IMR-90 (cell line): ENCODE measurements around the gene KCNMA1. TPM values are rescaled to one million over a fixed set of nuclear protein-coding genes. Genes with fewer than 3 reads are reported as not detected.

Experiments used
- ATAC-seq: fragments of 200-7000 bp; cut with Tn5 transposase; 2 replicates; pipeline ENCODE4 v1.9.1; 2020; ENCODE audit warnings: low read depth, mild to moderate bottlenecking, moderate library complexity
- BruUV-seq: library from RNA; stranded (reverse); fragments of 400-500 nt; replicated peaks from 2 replicates; lab custom pipeline; 2021; lab: Mats Ljungman, UMichigan
- CTCF ChIA-PET: fragments of 300-600 bp; formaldehyde crosslinking; extraction: SDS; loops from one replicate; lab custom pipeline; 2021; ENCODE audit warnings: antibody characterized with exemption; lab: Yijun Ruan, JAX
- POLR2A ChIA-PET: fragments of 300-600 bp; sonication (Branson Sonifier 250); formaldehyde crosslinking; loops from one replicate; lab custom pipeline; 2022; ENCODE audit warnings: antibody characterized with exemption; ENCODE audit not compliant: unreplicated experiment; lab: Charles Lee
- DNase-seq: peaks from one replicate; pipeline ENCODE4 v3.0.0; 2013
- H2AFZ ChIP-seq: replicated peaks from 2 replicates; pipeline ENCODE3; 2013; ENCODE audit warnings: low read length, mild to moderate bottlenecking; ENCODE audit not compliant: poor library complexity
- H2AK5ac ChIP-seq: 2 replicates; pipeline ENCODE4 v1.6.1; 2013; ENCODE audit warnings: low read depth, low read length, inconsistent platforms
- H2AK9ac ChIP-seq: replicated peaks from 2 replicates; pipeline ENCODE3; 2013; ENCODE audit warnings: mild to moderate bottlenecking, low read depth, low read length, moderate library complexity; ENCODE audit not compliant: poor library complexity
- H2BK120ac ChIP-seq: 2 replicates; pipeline ENCODE4 v1.6.1; 2013; ENCODE audit warnings: low read depth, low read length, inconsistent platforms
- H2BK15ac ChIP-seq: 3 replicates; pipeline ENCODE4 v1.6.1; 2013; ENCODE audit warnings: low read depth, low read length, inconsistent platforms
- H2BK20ac ChIP-seq: 2 replicates; pipeline ENCODE4 v1.6.1; 2013; ENCODE audit warnings: low read depth, mild to moderate bottlenecking, inconsistent platforms, low read length, moderate library complexity
- H2BK5ac ChIP-seq: 2 replicates; pipeline ENCODE4 v1.6.1; 2013; ENCODE audit warnings: mild to moderate bottlenecking, low read depth, low read length, inconsistent platforms; ENCODE audit not compliant: poor library complexity, severe bottlenecking
- H3K14ac ChIP-seq: replicated peaks from 2 replicates; pipeline ENCODE4 v1.6.1; 2013; ENCODE audit warnings: low read depth, low read length, inconsistent platforms
- H3K18ac ChIP-seq: 2 replicates; pipeline ENCODE4 v1.6.1; 2013; ENCODE audit warnings: low read depth, low read length, control low read depth
- H3K23ac ChIP-seq: 2 replicates; pipeline ENCODE4 v1.6.1; 2013; ENCODE audit warnings: low read depth, low read length, inconsistent platforms
- H3K27ac ChIP-seq: 2 replicates; pipeline ENCODE4 v1.5.1; 2013; ENCODE audit warnings: mild to moderate bottlenecking, control low read depth, low read length; ENCODE audit not compliant: insufficient read depth
- H3K27me3 ChIP-seq: 2 replicates; pipeline ENCODE4 v1.6.1; 2013; ENCODE audit warnings: low read length; ENCODE audit not compliant: control insufficient read depth, insufficient read depth
- H3K36me3 ChIP-seq: 2 replicates; pipeline ENCODE4 v1.6.1; 2013; ENCODE audit warnings: low read length, mixed read lengths; ENCODE audit not compliant: control insufficient read depth, insufficient read depth
- H3K4ac ChIP-seq: 2 replicates; pipeline ENCODE4 v1.6.1; 2013; ENCODE audit warnings: low read depth, low read length, inconsistent platforms
- H3K4me1 ChIP-seq: 2 replicates; pipeline ENCODE4 v1.6.1; 2013; ENCODE audit warnings: low read length, mixed read lengths; ENCODE audit not compliant: control insufficient read depth, insufficient read depth
- H3K4me2 ChIP-seq: 2 replicates; pipeline ENCODE4 v1.6.1; 2013; ENCODE audit warnings: low read depth, mild to moderate bottlenecking, control low read depth, low read length, moderate library complexity
- H3K4me3 ChIP-seq: 2 replicates; pipeline ENCODE4 v1.5.1; 2013; ENCODE audit warnings: low read depth, mild to moderate bottlenecking, control low read depth, low read length, moderate library complexity; ENCODE audit not compliant: insufficient read depth
- H3K56ac ChIP-seq: 2 replicates; pipeline ENCODE4 v1.6.1; 2013; ENCODE audit warnings: low read length, inconsistent platforms; ENCODE audit not compliant: insufficient read depth; ENCODE audit errors: extremely low read depth
- H3K79me1 ChIP-seq, 2 experiments: 2 replicates each; pipeline ENCODE4 v1.6.1; 2013; ENCODE audit warnings: low read length in 2 of 2, inconsistent platforms in 1 of 2, low read depth in 1 of 2
- H3K9ac ChIP-seq: 2 replicates; pipeline ENCODE4 v1.6.1; 2013; ENCODE audit warnings: low read depth, low read length, control low read depth
- H3K9me1 ChIP-seq: 2 replicates; pipeline ENCODE4 v1.6.1; 2013; ENCODE audit warnings: low read length, inconsistent platforms; ENCODE audit not compliant: insufficient read depth
- H3K9me3 ChIP-seq: 2 replicates; pipeline ENCODE4 v1.6.1; 2013; ENCODE audit warnings: low read length; ENCODE audit not compliant: control insufficient read depth, insufficient read depth
- H4K20me1 ChIP-seq: 2 replicates; pipeline ENCODE4 v1.6.1; 2013; ENCODE audit warnings: low read length, inconsistent platforms; ENCODE audit not compliant: insufficient read depth
- H4K5ac ChIP-seq: 2 replicates; pipeline ENCODE4 v1.6.1; 2013; ENCODE audit warnings: mild to moderate bottlenecking, low read depth, low read length, control low read depth
- H4K8ac ChIP-seq, 2 experiments: 2 replicates each; pipeline ENCODE4 v1.6.1; 2013; ENCODE audit warnings: low read depth in 2 of 2, low read length in 2 of 2, control low read depth in 1 of 2, inconsistent platforms in 1 of 2
- H4K91ac ChIP-seq: 2 replicates; pipeline ENCODE4 v1.6.1; 2013; ENCODE audit warnings: low read depth, low read length, inconsistent platforms; ENCODE audit not compliant: insufficient read depth
- BHLHE40 ChIP-seq: fragments of 150-350 bp; IDR thresholded peaks from 2 replicates; pipeline ENCODE4 v1.6.1; 2016; ENCODE audit warnings: mild to moderate bottlenecking, low read depth, low read length
- CEBPB ChIP-seq: IDR thresholded peaks from 2 replicates; pipeline ENCODE4 v1.6.1; 2012; ENCODE audit warnings: low read depth, low read length, improper control_type of control experiment
- CHD1 ChIP-seq: IDR thresholded peaks from 2 replicates; pipeline ENCODE4 v1.6.1; 2012; ENCODE audit warnings: low read depth, low read length, improper control_type of control experiment
- CTCF ChIP-seq: conservative IDR thresholded peaks from 2 replicates; pipeline ENCODE4 v1.5.1; 2012; ENCODE audit warnings: mild to moderate bottlenecking, low read depth, low read length, improper control_type of control experiment
- ELK1 ChIP-seq: fragments of 150-350 bp; IDR thresholded peaks from 2 replicates; pipeline ENCODE4 v1.6.1; 2016; ENCODE audit warnings: low read depth, mild to moderate bottlenecking, low read length, moderate library complexity, borderline replicate concordance
- FOS ChIP-seq: fragments of 150-350 bp; IDR thresholded peaks from 2 replicates; pipeline ENCODE4 v1.6.1; 2016; ENCODE audit warnings: low read depth, low read length
- MAFK ChIP-seq: IDR thresholded peaks from 2 replicates; pipeline ENCODE4 v1.6.1; 2012; ENCODE audit warnings: low read depth, low read length, improper control_type of control experiment
- MAZ ChIP-seq: IDR thresholded peaks from 2 replicates; pipeline ENCODE4 v1.6.1; 2012; ENCODE audit warnings: low read depth, mild to moderate bottlenecking, low read length, improper control_type of control experiment, moderate library complexity, borderline replicate concordance
- MXI1 ChIP-seq: IDR thresholded peaks from 2 replicates; pipeline ENCODE4 v1.6.1; 2012; ENCODE audit warnings: low read depth, mild to moderate bottlenecking, low read length, moderate library complexity, borderline replicate concordance
- NFE2L2 ChIP-seq: fragments of 150-350 bp; IDR thresholded peaks from 2 replicates; pipeline ENCODE4 v1.6.1; 2016; ENCODE audit warnings: low read depth, mild to moderate bottlenecking, low read length
- POLR2A ChIP-seq: IDR thresholded peaks from 2 replicates; pipeline ENCODE4 v1.6.1; 2012; ENCODE audit warnings: mild to moderate bottlenecking, low read depth, low read length
- RAD21 ChIP-seq: IDR thresholded peaks from 2 replicates; pipeline ENCODE4 v1.6.1; 2012; ENCODE audit warnings: low read length, improper control_type of control experiment
- RCOR1 ChIP-seq: IDR thresholded peaks from 2 replicates; pipeline ENCODE4 v1.6.1; 2012; ENCODE audit warnings: mild to moderate bottlenecking, low read length, improper control_type of control experiment; ENCODE audit not compliant: insufficient replicate concordance
- RFX5 ChIP-seq: IDR thresholded peaks from 2 replicates; pipeline ENCODE4 v1.8.0; 2012; ENCODE audit warnings: low read depth, mild to moderate bottlenecking, low read length, moderate library complexity
- SMC3 ChIP-seq: fragments of 150-350 bp; IDR thresholded peaks from 2 replicates; pipeline ENCODE4 v1.6.1; 2016; ENCODE audit warnings: low read depth, mild to moderate bottlenecking, antibody characterized with exemption, low read length, moderate library complexity
- USF2 ChIP-seq: fragments of 150-350 bp; IDR thresholded peaks from 2 replicates; pipeline ENCODE4 v1.6.1; 2017; ENCODE audit warnings: mild to moderate bottlenecking, antibody characterized with exemption, low read length, low read depth
- WGBS, 2 experiments: methylation state at CpG; one replicate each; pipeline versions ENCODE4 v1.1.5 to v1.1.7; 2013; ENCODE audit warnings: missing lambda C conversion rate in 2 of 2; ENCODE audit not compliant: insufficient read length in 1 of 2; ENCODE audit errors: extremely low coverage in 2 of 2; 5-methylcytosine and 5-hydroxymethylcytosine counted together
- dilution Hi-C: fragments of 300-500 bp; cut with HindIII; formaldehyde crosslinking; loops from one replicate; pipeline ENCODE4 v1.14.3; 2018; ENCODE audit warnings: low sequenced_read_pairs; ENCODE audit not compliant: unreplicated experiment
- in situ Hi-C: fragments of 300-500 bp; cut with MboI; formaldehyde crosslinking; loops from 3 replicates; pipeline ENCODE4 v1.14.3; 2019; ENCODE audit warnings: low sequenced_read_pairs, inconsistent platforms, mixed read lengths
- intact Hi-C: fragments of 100-400 bp; cut with micrococcal nuclease; formaldehyde crosslinking; loops from 2 replicates; pipeline ENCODE4 v1.10.0; 2022
- polyA plus RNA-seq, 3 experiments: library from polyadenylated mRNA; depleted of rRNA; stranded (reverse); fragments of >200 nt; gene quantifications; 2 replicates each; pipeline ENCODE4 v1.2.3, GENCODE V29; 2012; ENCODE audit warnings: low replicate concordance in 1 of 3
- total RNA-seq: library from RNA; depleted of rRNA; stranded (reverse); fragments of >200 nt; gene quantifications from 2 replicates; pipeline ENCODE4 v1.2.3, GENCODE V29; 2012

Gene KCNMA1
- total and polyA plus RNA-seq, 2 of the 4 experiments (the other 2 are of a cell fraction), result 25.6 to 29.6 TPM

GRCh38 chr10:77348751-77349150, 288.9 kb downstream of the KCNMA1 start:
- H2BK120ac ChIP-seq, result peak overlapping the region; percentile 82
- peak overlapping the region; percentile 91; the same call in 1 of the 3 replicates for H2BK15ac ChIP-seq
- H3K9me3 ChIP-seq, result no peaks in the 10 kb centered on the region
- in situ Hi-C loops (no loop called here), intact Hi-C loops (no loop called here), dilution Hi-C loops (no loop called here)
- ChIA-PET POLR2A (no interaction called here), CTCF (interaction anchor here (1.0 kb wide), 1 partner anchor 109 kb away, joined by 4 read pairs; no protein-coding TSS in a partner anchor)
- H3K18ac ChIP-seq, result no peak overlapping the region
- H3K4me2 ChIP-seq, result no peak overlapping the region
- H3K79me1 ChIP-seq, result peaks cover 0 to 13% of the 10 kb centered on the region in 2 experiments; a peak in 1 of 4 replicates
- BruUV-seq, result no TSS peak
- no peak overlapping the region for H3K14ac ChIP-seq
- peak overlapping the region; percentile 31 for H2BK5ac ChIP-seq
- H3K9me1 ChIP-seq, result peaks cover 15% of the 10 kb centered on the region
- H3K4me3 ChIP-seq, result no peak overlapping the region
- H3K23ac ChIP-seq, result no peak overlapping the region
- no peak for TF ChIP-seq CHD1
- no peak for TF ChIP-seq SMC3
- TF ChIP-seq FOS, result no peak
- TF ChIP-seq ELK1, result no peak
- no peak for TF ChIP-seq MAZ
- TF ChIP-seq RFX5, result no peak
- TF ChIP-seq BHLHE40, result no peak
- TF ChIP-seq CEBPB, result no peak
- TF ChIP-seq USF2, result no peak
- no peak for TF ChIP-seq MAFK
- no peak for TF ChIP-seq CTCF
- TF ChIP-seq POLR2A, result no peak
- no peak for TF ChIP-seq MXI1
- TF ChIP-seq NFE2L2, result no peak
- TF ChIP-seq RCOR1, result no peak
- TF ChIP-seq RAD21, result no peak
- no CpG with 5 or more reads among the region's 2 CpGs for whole genome bisulfite sequencing, 2 experiments
- no peak overlapping the region for H3K27ac ChIP-seq
- H3K9ac ChIP-seq, result no peak overlapping the region
- H2AFZ ChIP-seq, result no peak overlapping the region
- H2AK5ac ChIP-seq, result peak overlapping the region; percentile 17
- no peak overlapping the region for H3K56ac ChIP-seq
- no peak overlapping the region for H4K5ac ChIP-seq
- H3K4me1 ChIP-seq, result peaks cover 14% of the 10 kb centered on the region
- no peak overlapping the region for H4K91ac ChIP-seq
- no peaks in the 10 kb centered on the region for H3K36me3 ChIP-seq
- 0 out of 4 replicates have a peak overlapping the region, but pooled peaks of 1 of the 2 experiments have one; percentile 76 for H4K8ac ChIP-seq
- H4K20me1 ChIP-seq, result no peaks in the 10 kb centered on the region
- DNase-seq (no peak), ATAC-seq (no peak)
- peak overlapping the region; percentile 64; the same call in 1 of the 2 replicates for H3K4ac ChIP-seq
- no peak overlapping the region for H2AK9ac ChIP-seq
- peak overlapping the region; percentile 88; the same call in 1 of the 2 replicates for H2BK20ac ChIP-seq
- H3K27me3 ChIP-seq, result no peaks in the 10 kb centered on the region
